HG03460 (cell line): ENCODE measurements around the gene CRYZ.

Experiments
- ATAC-seq: cut with Tn5 transposase; IDR thresholded peaks from one replicate; pipeline ENCODE4 v1.9.1; 2021; ENCODE audit not compliant: unreplicated experiment

The CRYZ gene

GRCh38 chr1:74731399-74732052 lies 1.3 kb downstream of the CRYZ start:
- ATAC-seq = peak; percentile 30

- ATAC-seq = no peak
Measured at GRCh38 chr1:74729741-74730478, 2.9 kb downstream of the CRYZ start.

GRCh38 chr1:74728736-74729135 lies 4.1 kb downstream of the CRYZ start:
- no peak for ATAC-seq

GRCh38 chr1:74726063-74726462 lies 6.8 kb downstream of the CRYZ start:
- no peak for ATAC-seq

- ATAC-seq = no peak
Measured at GRCh38 chr1:74717626-74718025, 15.2 kb downstream of the CRYZ start.

- no peak for ATAC-seq
Measured at GRCh38 chr1:74716822-74717221, 16.0 kb downstream of the CRYZ start.

GRCh38 chr1:74715806-74716205 lies 17.0 kb downstream of the CRYZ start:
- ATAC-seq = no peak

- ATAC-seq = no peak
Measured at GRCh38 chr1:74715236-74715502, 17.7 kb downstream of the CRYZ start.

- ATAC-seq = peak; percentile 67
Measured at GRCh38 chr1:74714429-74715235, 18.2 kb downstream of the CRYZ start.

- no peak for ATAC-seq
Measured at GRCh38 chr1:74713849-74714248, 19.0 kb downstream of the CRYZ start.

GRCh38 chr1:74712881-74713280 lies 20.0 kb downstream of the CRYZ start:
- ATAC-seq = no peak

GRCh38 chr1:74703386-74704182 lies 29.3 kb downstream of the CRYZ start:
- ATAC-seq = no peak

GRCh38 chr1:74699331-74699730 lies 33.5 kb downstream of the CRYZ start:
- peak; percentile 59 for ATAC-seq

- ATAC-seq = no peak
Measured at GRCh38 chr1:74697832-74698231, 35.0 kb downstream of the CRYZ start.

- ATAC-seq = no peak
Measured at GRCh38 chr1:74693473-74693872, 39.4 kb downstream of the CRYZ start.

GRCh38 chr1:74690909-74691308 lies 41.9 kb downstream of the CRYZ start:
- ATAC-seq = no peak

GRCh38 chr1:74690364-74690696 lies 42.5 kb downstream of the CRYZ start:
- no peak for ATAC-seq

- ATAC-seq = peak; percentile 70
Measured at GRCh38 chr1:74689621-74690363, 43.1 kb downstream of the CRYZ start.

GRCh38 chr1:74686928-74687327 lies 45.9 kb downstream of the CRYZ start:
- ATAC-seq = no peak

GRCh38 chr1:74684301-74684700 lies 48.5 kb downstream of the CRYZ start:
- ATAC-seq = no peak

- ATAC-seq = no peak
Measured at GRCh38 chr1:74683656-74684055, 49.2 kb downstream of the CRYZ start.
